HCT116 (cell line): ENCODE data around the gene FAM216B. TPM values are rescaled to one million over a fixed set of nuclear protein-coding genes. Genes with fewer than 3 reads are reported as not detected.
A peak's percentile ranks its signal among the peaks of the same experiment; 100 is the strongest.

Experiments used
- ATAC-seq: fragments of 200-7000 bp; cut with Tn5 transposase; 2 replicates; pipeline ENCODE4 v1.9.1; 2020; ENCODE audit warnings: mild to moderate bottlenecking, moderate library complexity
- BruUV-seq: library from RNA; stranded (reverse); fragments of 400-500 nt; replicated peaks from 2 replicates; lab custom pipeline; 2021; lab: Mats Ljungman, UMichigan
- CTCF ChIA-PET: fragments of 300-600 bp; sonication (Branson Sonifier 250); formaldehyde crosslinking; loops from one replicate; lab custom pipeline; 2021; ENCODE audit warnings: antibody characterized with exemption; lab: Charles Lee
- POLR2A ChIA-PET: fragments of 300-600, 350-600 bp; sonication (Branson Sonifier 250); formaldehyde crosslinking; loops from one replicate; lab custom pipeline; 2021; ENCODE audit warnings: antibody characterized with exemption; lab: Charles Lee
- RAD21 ChIA-PET, 2 experiments: fragments of 300-600 bp; sonication (Branson Sonifier 250); formaldehyde crosslinking; loops; one replicate each; lab custom pipeline; 2023; ENCODE audit warnings: low total read pairs in 2 of 2; ENCODE audit not compliant: uncharacterized antibody in 2 of 2, unreplicated experiment in 2 of 2, low non-redundant PET in 1 of 2; lab: Charles Lee
- DNase-seq: peaks from one replicate; pipeline ENCODE4 v3.0.0-alpha.2; 2010; ENCODE audit warnings: low read depth, low spot score
- H2AFZ ChIP-seq: fragments of 200-600 bp; shearing (Covaris generic), sonication (generic); 2 replicates; pipeline ENCODE4 v1.6.1; 2017; ENCODE audit warnings: low read depth, mixed run types, mixed read lengths, antibody characterized with exemption, low read length; ENCODE audit not compliant: poor library complexity, severe bottlenecking
- H3K27ac ChIP-seq: 2 replicates; pipeline ENCODE4 v1.5.1; 2012; ENCODE audit warnings: low read depth, low read length
- H3K27me3 ChIP-seq: fragments of 200-600 bp; sonication (generic); 2 replicates; pipeline ENCODE4 v1.6.1; 2016; ENCODE audit warnings: mixed run types, low read length, mixed read lengths; ENCODE audit not compliant: insufficient read depth
- H3K36me3 ChIP-seq, 2 experiments: fragments of 200-500 bp in 1 of 2; fragments of 200-600 bp in 1 of 2; sonication (Bioruptor generic) in 1 of 2; sonication (generic) in 1 of 2; 2 replicates each; pipeline versions ENCODE4 v1.5.1 to v1.6.1; 2014 to 2016; ENCODE audit warnings: low read length in 2 of 2, inconsistent platforms in 1 of 2, mixed read lengths in 1 of 2, mixed run types in 1 of 2; ENCODE audit not compliant: insufficient read depth in 2 of 2, control insufficient read depth in 1 of 2
- H3K4me1 ChIP-seq, 2 experiments: fragments of 200-600 bp in 1 of 2; sonication (generic) in 1 of 2; 2 replicates each; pipeline versions ENCODE4 v1.5.1 to v1.6.1; 2012 to 2017; ENCODE audit warnings: low read length in 2 of 2, inconsistent platforms in 1 of 2, mild to moderate bottlenecking in 1 of 2, mixed read lengths in 1 of 2, mixed run types in 1 of 2, moderate library complexity in 1 of 2; ENCODE audit not compliant: insufficient read depth in 2 of 2, control insufficient read depth in 1 of 2
- H3K4me2 ChIP-seq: fragments of 200-600 bp; sonication (generic); 2 replicates; pipeline ENCODE4 v1.6.1; 2017; ENCODE audit warnings: mixed run types, low read length, mixed read lengths
- H3K4me3 ChIP-seq, 2 experiments: fragments of 200-600 bp in 1 of 2; sonication (generic) in 1 of 2; replicated peaks in 1 of 2; 2 replicates each; pipeline ENCODE4 v1.5.1; 2011 to 2016; ENCODE audit warnings: low read length in 2 of 2, control low read depth in 1 of 2, low read depth in 1 of 2, mild to moderate bottlenecking in 1 of 2, mixed read lengths in 1 of 2, mixed run types in 1 of 2
- H3K79me2 ChIP-seq: fragments of 200-600 bp; sonication (generic); 2 replicates; pipeline ENCODE4 v1.6.1; 2017; ENCODE audit warnings: mild to moderate bottlenecking, mixed run types, low read length, moderate library complexity, mixed read lengths; ENCODE audit not compliant: insufficient read depth
- H3K9ac ChIP-seq: fragments of 200-600 bp; sonication (generic); 2 replicates; pipeline ENCODE4 v1.6.1; 2016; ENCODE audit warnings: low read length, mixed read lengths
- H3K9me2 ChIP-seq: fragments of 200-600 bp; sonication (generic), shearing (Covaris generic); 2 replicates; pipeline ENCODE4 v1.6.1; 2017; ENCODE audit warnings: mixed run types, mild to moderate bottlenecking, moderate library complexity; ENCODE audit not compliant: insufficient read depth
- H3K9me3 ChIP-seq, 2 experiments: fragments of 200-500 bp in 1 of 2; fragments of 200-600 bp in 1 of 2; sonication (Bioruptor generic) in 1 of 2; sonication (generic) in 1 of 2; 2 replicates each; pipeline ENCODE4 v1.6.1; 2014 to 2017; ENCODE audit warnings: low read length in 2 of 2, mixed read lengths in 2 of 2, inconsistent platforms in 1 of 2, low read depth in 1 of 2, mild to moderate bottlenecking in 1 of 2, mixed run types in 1 of 2, moderate library complexity in 1 of 2; ENCODE audit not compliant: control insufficient read depth in 1 of 2, insufficient read depth in 1 of 2
- H4K20me1 ChIP-seq: fragments of 200-600 bp; sonication (generic), shearing (Covaris generic); 2 replicates; pipeline ENCODE4 v1.6.1; 2017; ENCODE audit warnings: mixed run types, mild to moderate bottlenecking, moderate library complexity; ENCODE audit not compliant: insufficient read depth
- CEBPB ChIP-seq: IDR thresholded peaks from 2 replicates; pipeline ENCODE4 v1.6.1; 2012; ENCODE audit warnings: low read depth
- ELF1 ChIP-seq: IDR thresholded peaks from 2 replicates; pipeline ENCODE4 v1.6.1; 2012; ENCODE audit warnings: low read depth, borderline replicate concordance
- EZH2 ChIP-seq: fragments of 200-600 bp; sonication (generic); IDR thresholded peaks from 2 replicates; pipeline ENCODE4 v1.6.1; 2017; ENCODE audit warnings: antibody characterized with exemption, mixed run types
- FOSL1 ChIP-seq: IDR thresholded peaks from 2 replicates; pipeline ENCODE4 v1.6.1; 2012; ENCODE audit warnings: low read depth
- JUND ChIP-seq: IDR thresholded peaks from 2 replicates; pipeline ENCODE4 v1.6.1; 2012
- MAX ChIP-seq: IDR thresholded peaks from 2 replicates; pipeline ENCODE4 v1.6.1; 2012
- RAD21 ChIP-seq: IDR thresholded peaks from 2 replicates; pipeline ENCODE4 v1.6.1; 2012; ENCODE audit warnings: low read depth, mild to moderate bottlenecking
- REST ChIP-seq: IDR thresholded peaks from 2 replicates; pipeline ENCODE4 v1.6.1; 2012; ENCODE audit warnings: low read depth
- TCF7L2 ChIP-seq: IDR thresholded peaks from 2 replicates; pipeline ENCODE4 v1.7.0; 2011; ENCODE audit warnings: borderline replicate concordance, inconsistent platforms; ENCODE audit not compliant: insufficient read depth, insufficient read length; ENCODE audit errors: extremely low read depth
- ZBTB33 ChIP-seq: IDR thresholded peaks from 2 replicates; pipeline ENCODE4 v1.6.1; 2011; ENCODE audit warnings: mild to moderate bottlenecking, low read length, moderate library complexity; ENCODE audit not compliant: insufficient replicate concordance; ENCODE audit errors: extremely low read depth
- ZFX ChIP-seq: fragments of 450-650 bp; IDR thresholded peaks from 2 replicates; pipeline ENCODE4 v1.6.1; 2017
- intact Hi-C: fragments of 100-400 bp; cut with micrococcal nuclease; formaldehyde crosslinking; loops from 2 replicates; pipeline ENCODE4 v1.10.0; 2022
- total RNA-seq: library from RNA; stranded (reverse); gene quantifications from one replicate; pipeline ENCODE4 v1.2.1, GENCODE V29; 2021; ENCODE audit not compliant: unreplicated experiment

FAM216B gene
- total RNA-seq, 1 experiment from 2014 or later: not detected

- H3K9me2 ChIP-seq: no peaks in the 10 kb centered on the region
- peak overlapping the region; percentile 72 for H2AFZ ChIP-seq
- BruUV-seq: no TSS peak
Measured at GRCh38 chr13:42740753-42741152, 40.6 kb upstream of the FAM216B start.

More at GRCh38 chr13:42740753-42741152, 40.6 kb upstream of the FAM216B start:
- Histone ChIP-seq H3K4me1 (0 out of 4 replicates have a peak, but pooled peaks cover 0 to 4% of the 10 kb centered on the region in 2 experiments), H3K9ac (no peak overlapping the region), H3K27me3 (no peaks in the 10 kb centered on the region), H3K4me2 (0 out of 2 replicates have a peak overlapping the region, but pooled peaks have one; percentile 5), H3K9me3 (no peaks in the 10 kb centered on the region), H4K20me1 (no peaks in the 10 kb centered on the region), H3K79me2 (no peaks in the 10 kb centered on the region), H3K27ac (no peak overlapping the region), H3K36me3 (no peaks in the 10 kb centered on the region), H3K4me3 (no peak overlapping the region)
- peak; percentile 7 for DNase-seq
- CTCF ChIA-PET: no interaction called here
- RAD21 ChIA-PET: no interaction called here
- ATAC-seq: peak; percentile 46; the same call in 1 of the 2 replicates
- TF ChIP-seq MAX (0 out of 2 replicates have a peak, but pooled peaks have one; percentile 13), FOSL1 (no peak), ELF1 (peak; percentile 73), JUND (no peak), CEBPB (no peak), TCF7L2 (no peak), RAD21 (no peak), ZBTB33 (no peak), EZH2 (no peak), REST (no peak), ZFX (no peak)
- POLR2A ChIA-PET: no interaction called here
- intact Hi-C loops: no loop called here
